NOMO-1 treated with DMSO at 0.1 percent for 48 hours (cell line): ENCODE measurements around the gene COQ9.
"Not testable (repeated sequence)": the region's sequence is repeated elsewhere in the genome, so short reads cannot be mapped to it uniquely, and the experiment has no call there.

Experiments
- DNase-seq: peaks from one replicate; lab custom pipeline; 2025; ENCODE audit not compliant: unreplicated experiment; lab: John Stamatoyannopoulos, UW

COQ9 gene

GRCh38 chr16:57484515-57485005 is 37.3 kb downstream of the COQ9 start:
- DNase-seq: no peak

- DNase-seq: no peak
These were observed 38.0 kb downstream of the COQ9 start for GRCh38 chr16:57485091-57485915.

- DNase-seq: peak; percentile 51
These were observed 38.9 kb downstream of the COQ9 start, which contains the start of gene DOK4 for GRCh38 chr16:57485916-57486857. Gene DOK4, minus strand, starts transcription at chr16:57486493. Its CDS starts 6,986 bp downstream, at chr16:57479507.

GRCh38 chr16:57486858-57487834 is 39.9 kb downstream of the COQ9 start:
- DNase-seq: no peak

GRCh38 chr16:57489229-57489628 is 42.0 kb downstream of the COQ9 start:
- no peak for DNase-seq

- DNase-seq: peak; percentile 3
These were observed 46.5 kb downstream of the COQ9 start for GRCh38 chr16:57493767-57494166.

GRCh38 chr16:57497121-57497520 is 49.8 kb downstream of the COQ9 start:
- no peak for DNase-seq

- DNase-seq: no peak
These were observed 50.8 kb downstream of the COQ9 start for GRCh38 chr16:57498031-57498430.

- DNase-seq: not testable (repeated sequence)
These were observed 52.7 kb downstream of the COQ9 start for GRCh38 chr16:57499941-57500340.

- no peak for DNase-seq
These were observed 53.4 kb downstream of the COQ9 start for GRCh38 chr16:57500578-57501111.

- DNase-seq: no peak
These were observed 54.2 kb downstream of the COQ9 start for GRCh38 chr16:57501492-57501891.

GRCh38 chr16:57502048-57502775 is 54.9 kb downstream of the COQ9 start:
- DNase-seq: no peak

- DNase-seq: no peak
These were observed 56.1 kb downstream of the COQ9 start for GRCh38 chr16:57503366-57503765.

- DNase-seq: no peak
These were observed 56.7 kb downstream of the COQ9 start for GRCh38 chr16:57504001-57504400.

- no peak for DNase-seq
These were observed 57.2 kb downstream of the COQ9 start for GRCh38 chr16:57504491-57504890.

GRCh38 chr16:57505169-57505568 is 57.9 kb downstream of the COQ9 start:
- DNase-seq: no peak

GRCh38 chr16:57507136-57508034 is 60.1 kb downstream of the COQ9 start:
- DNase-seq: no peak

- no peak for DNase-seq
These were observed 60.8 kb downstream of the COQ9 start for GRCh38 chr16:57508035-57508425.
